OCI-LY1 (cell line): ENCODE measurements around the gene TBX21.

Source experiments
- CTCF ChIP-seq: fragments of 200-600 bp; sonication (generic), shearing (Covaris generic); IDR thresholded peaks from 2 replicates; pipeline ENCODE4 v1.5.1; 2017; ENCODE audit warnings: mild to moderate bottlenecking, antibody characterized with exemption, low read length, moderate library complexity, mixed read lengths
- EZH2 ChIP-seq: fragments of 200-600 bp; sonication (generic), shearing (Covaris generic); IDR thresholded peaks from 2 replicates; pipeline ENCODE4 v1.8.0; 2017; ENCODE audit warnings: borderline replicate concordance, mixed run types, mild to moderate bottlenecking, antibody characterized with exemption, low read length, moderate library complexity, mixed read lengths

GRCh38 chr17:47785538-47786123, 52.6 kb downstream of the TBX21 start:
- TF ChIP-seq CTCF (no peak), EZH2 (no peak)
